HEK293 (cell line): ENCODE data around the gene RNF115.
A peak's percentile ranks its signal among the peaks of the same experiment; 100 is the strongest.
"Not testable (repeated sequence)": the region's sequence is repeated elsewhere in the genome, so short reads cannot be mapped to it uniquely, and the experiment has no call there.

Source experiments
- CTCF ChIA-PET: fragments of 350-600 bp; formaldehyde crosslinking; extraction: SDS; loops from one replicate; lab custom pipeline; 2021; ENCODE audit warnings: antibody characterized with exemption; lab: Yijun Ruan, JAX
- POLR2A ChIA-PET: fragments of 300-600 bp; formaldehyde crosslinking; extraction: SDS; loops from one replicate; lab custom pipeline; 2020; ENCODE audit warnings: antibody characterized with exemption, inconsistent platforms; lab: Yijun Ruan, JAX
- H3K27ac ChIP-seq: fragments of 200-500 bp; sonication (Bioruptor generic); 2 replicates; pipeline ENCODE4 v1.5.1; 2014; ENCODE audit warnings: low read depth, low read length, control low read depth, inconsistent platforms; ENCODE audit errors: extremely low read depth
- H3K36me3 ChIP-seq, 2 experiments: fragments of 200-500 bp in 1 of 2; sonication (Bioruptor generic) in 1 of 2; 1 replicate in 1 of 2; 2 replicates in 1 of 2; pipeline ENCODE4 v1.5.1; 2014 to 2017; ENCODE audit warnings: inconsistent platforms in 2 of 2, low read length in 2 of 2; ENCODE audit not compliant: control insufficient read depth in 2 of 2, insufficient read depth in 1 of 2
- H3K4me1 ChIP-seq: fragments of 200-500 bp; sonication (Bioruptor generic); 2 replicates; pipeline ENCODE4 v1.5.1; 2014; ENCODE audit warnings: mild to moderate bottlenecking, low read length, inconsistent platforms; ENCODE audit not compliant: control insufficient read depth, insufficient read depth
- H3K4me3 ChIP-seq: 2 replicates; pipeline ENCODE4 v1.5.1; 2011; ENCODE audit warnings: low read depth, mild to moderate bottlenecking, control low read depth, low read length, moderate library complexity
- H3K9me3 ChIP-seq: fragments of 200-500 bp; sonication (Bioruptor generic); 2 replicates; pipeline ENCODE4 v1.5.1; 2014; ENCODE audit warnings: low read depth, low read length, inconsistent platforms; ENCODE audit not compliant: control insufficient read depth, insufficient read depth
- IKZF3 ChIP-seq: fragments of 450-650 bp; IDR thresholded peaks from 2 replicates; pipeline ENCODE4 v1.5.0; 2018; ENCODE audit warnings: missing biosample characterization, mild to moderate bottlenecking, missing genetic modification characterization, moderate library complexity
- KLF1 ChIP-seq: fragments of 450-650 bp; formaldehyde crosslinking; IDR thresholded peaks from 2 replicates; pipeline ENCODE4 v1.5.1; 2016; ENCODE audit warnings: missing biosample characterization, missing genetic modification characterization
- MYNN ChIP-seq: fragments of 450-650 bp; formaldehyde crosslinking; IDR thresholded peaks from 2 replicates; pipeline ENCODE4 v1.5.1; 2016; ENCODE audit warnings: missing biosample characterization, missing genetic modification characterization, borderline replicate concordance
- SCRT1 ChIP-seq: fragments of 450-650 bp; formaldehyde crosslinking; IDR thresholded peaks from 2 replicates; pipeline ENCODE4 v1.5.1; 2016; ENCODE audit warnings: missing biosample characterization, missing genetic modification characterization, borderline replicate concordance
- ZBTB44 ChIP-seq: fragments of 450-650 bp; IDR thresholded peaks from 2 replicates; pipeline ENCODE4 v1.5.1; 2018; ENCODE audit warnings: missing biosample characterization, mild to moderate bottlenecking, missing genetic modification characterization
- ZBTB48 ChIP-seq: fragments of 450-650 bp; formaldehyde crosslinking; IDR thresholded peaks from 2 replicates; pipeline ENCODE4 v1.5.1; 2016; ENCODE audit warnings: missing biosample characterization, missing genetic modification characterization
- ZBTB7A ChIP-seq: fragments of 450-650 bp; formaldehyde crosslinking; IDR thresholded peaks from 2 replicates; pipeline ENCODE4 v1.5.1; 2016; ENCODE audit warnings: low read depth, missing biosample characterization, missing genetic modification characterization
- ZBTB8A ChIP-seq: fragments of 450-650 bp; formaldehyde crosslinking; IDR thresholded peaks from 2 replicates; pipeline ENCODE4 v1.5.1; 2016; ENCODE audit warnings: missing biosample characterization, missing genetic modification characterization
- ZNF121 ChIP-seq: fragments of 450-650 bp; formaldehyde crosslinking; IDR thresholded peaks from 2 replicates; pipeline ENCODE4 v1.5.1; 2016; ENCODE audit warnings: missing biosample characterization, missing genetic modification characterization
- ZNF133 ChIP-seq: fragments of 450-650 bp; formaldehyde crosslinking; IDR thresholded peaks from 2 replicates; pipeline ENCODE4 v1.5.1; 2016; ENCODE audit warnings: missing biosample characterization, missing genetic modification characterization
- ZNF341 ChIP-seq: fragments of 450-650 bp; formaldehyde crosslinking; IDR thresholded peaks from 2 replicates; pipeline ENCODE4; 2016; ENCODE audit warnings: low read depth, missing biosample characterization, missing genetic modification characterization
- ZNF416 ChIP-seq: fragments of 450-650 bp; formaldehyde crosslinking; IDR thresholded peaks from 2 replicates; pipeline ENCODE4 v1.5.1; 2016; ENCODE audit warnings: missing biosample characterization, missing genetic modification characterization
- ZNF426 ChIP-seq: fragments of 450-650 bp; formaldehyde crosslinking; IDR thresholded peaks from 2 replicates; pipeline ENCODE4 v1.5.1; 2017; ENCODE audit warnings: missing biosample characterization, missing genetic modification characterization, mild to moderate bottlenecking, inconsistent platforms, moderate library complexity
- ZNF433 ChIP-seq: fragments of 450-650 bp; formaldehyde crosslinking; IDR thresholded peaks from 2 replicates; pipeline ENCODE4 v1.5.1; 2016; ENCODE audit warnings: missing biosample characterization, missing genetic modification characterization, low read depth
- ZNF510 ChIP-seq: fragments of 450-650 bp; formaldehyde crosslinking; IDR thresholded peaks from 2 replicates; pipeline ENCODE4 v1.5.1; 2018; ENCODE audit warnings: mild to moderate bottlenecking, missing genetic modification characterization, missing biosample characterization; ENCODE audit not compliant: insufficient replicate concordance
- ZNF529 ChIP-seq: fragments of 450-650 bp; formaldehyde crosslinking; IDR thresholded peaks from 2 replicates; pipeline ENCODE4 v1.5.1; 2017; ENCODE audit warnings: missing genetic modification characterization, missing biosample characterization; ENCODE audit not compliant: insufficient replicate concordance
- ZNF548 ChIP-seq: fragments of 450-650 bp; formaldehyde crosslinking; IDR thresholded peaks from 2 replicates; pipeline ENCODE4 v1.5.1; 2016; ENCODE audit warnings: missing biosample characterization, missing genetic modification characterization
- ZNF549 ChIP-seq: fragments of 450-650 bp; IDR thresholded peaks from 2 replicates; pipeline ENCODE4 v1.5.1; 2018; ENCODE audit warnings: missing biosample characterization, missing genetic modification characterization, mild to moderate bottlenecking, inconsistent platforms, moderate library complexity
- ZNF654 ChIP-seq: fragments of 450-650 bp; formaldehyde crosslinking; IDR thresholded peaks from 2 replicates; pipeline ENCODE4 v1.5.1; 2016; ENCODE audit warnings: low read depth, missing biosample characterization, missing genetic modification characterization
- ZNF701 ChIP-seq: fragments of 450-650 bp; formaldehyde crosslinking; IDR thresholded peaks from 2 replicates; pipeline ENCODE4 v1.5.1; 2016; ENCODE audit warnings: missing biosample characterization, missing genetic modification characterization
- TF ChIP-seq, protein P1 (sequence below): fragments of 450-650 bp; formaldehyde crosslinking; IDR thresholded peaks from 2 replicates; pipeline ENCODE4 v1.5.1; 2016; ENCODE audit warnings: missing biosample characterization, missing genetic modification characterization

The RNF115 gene

DNA sequence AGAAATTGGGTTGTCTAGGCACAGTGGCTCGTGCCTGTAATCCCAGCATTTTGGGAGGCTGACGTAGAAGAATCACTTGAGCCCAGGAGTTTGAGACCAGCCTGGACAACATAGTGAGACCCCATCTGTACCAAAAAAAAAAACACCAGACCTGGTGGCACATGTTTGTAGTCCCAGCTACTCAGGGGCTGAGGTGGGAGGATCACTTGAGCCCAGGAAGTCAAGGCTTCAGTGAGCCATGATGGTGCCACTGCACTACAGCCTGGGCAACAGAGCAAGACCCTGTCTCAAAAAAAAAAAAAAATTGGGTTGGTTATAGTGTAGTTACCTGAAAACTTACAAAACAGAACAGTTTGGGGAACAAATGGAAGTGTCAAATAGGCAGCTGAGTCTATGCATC lies 6.9 kb upstream of the RNF115 start:
- H3K4me1 ChIP-seq, H3K4me3 ChIP-seq, H3K27ac ChIP-seq, POLR2A ChIA-PET, H3K9me3 ChIP-seq: not testable (repeated sequence)
- peaks cover 75 to 95% of the 10 kb centered on the region in 2 experiments for H3K36me3 ChIP-seq
- CTCF ChIA-PET, result interaction anchor here (13.7 kb wide), 1 partner anchor 16 kb away, joined by 112 read pairs; the partner anchor contains the start of gene NUDT17
- TF ChIP-seq ZNF121, result peak; percentile 97
- TF ChIP-seq, all 188 proteins: peak for 1; not testable (repeated sequence) for 187

DNA sequence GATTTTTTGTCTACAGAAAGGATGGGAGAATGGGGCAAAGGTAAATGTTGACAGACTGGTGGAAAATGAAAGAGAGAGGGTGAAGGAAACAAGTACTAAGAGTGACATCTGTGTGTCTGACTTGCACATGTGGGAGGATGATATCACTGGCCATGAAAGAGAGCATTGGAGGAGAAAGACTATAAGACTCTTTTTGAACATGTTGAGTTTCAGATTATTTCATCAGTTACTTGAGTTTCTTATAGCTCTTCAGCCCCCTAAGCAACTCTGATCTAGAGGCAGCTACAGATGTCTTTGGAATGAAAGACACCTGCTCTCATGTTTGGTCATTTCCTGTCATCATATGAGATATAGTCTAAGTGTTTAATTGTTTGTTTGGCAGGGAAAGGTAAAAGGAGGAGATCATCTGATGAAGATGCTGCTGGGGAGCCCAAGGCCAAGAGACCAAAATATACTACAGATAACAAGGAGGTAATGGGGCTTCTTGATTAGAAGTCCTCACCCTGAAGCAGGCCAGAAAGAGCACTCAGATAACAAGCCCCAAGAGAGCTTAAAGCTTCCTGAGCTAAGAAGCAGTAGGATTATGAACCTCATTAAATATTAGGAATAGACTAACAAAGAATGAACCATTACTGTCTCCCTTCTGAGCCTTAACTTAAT lies 4.6 kb upstream of the RNF115 start:
- Histone ChIP-seq H3K4me1 (no peaks in the 10 kb centered on the region), H3K9me3 (no peaks in the 10 kb centered on the region), H3K36me3 (peaks cover 56 to 76% of the 10 kb centered on the region in 2 experiments), H3K27ac (no peak overlapping the region), H3K4me3 (no peak overlapping the region)
- ChIA-PET CTCF (interaction anchor here (13.7 kb wide), 1 partner anchor 18 kb away, joined by 112 read pairs; the partner anchor contains the start of gene NUDT17), POLR2A (interaction anchor here (0.5 kb wide), 1 partner anchor 105 kb away, joined by 3 read pairs; no protein-coding TSS in a partner anchor)
- TF ChIP-seq MYNN (tag by site-specific recombination) (no peak), ZBTB7A (tag by site-specific recombination) (no peak), ZNF654 (tag by site-specific recombination) (no peak), ZNF433 (tag by site-specific recombination) (no peak), ZNF133 (tag by site-specific recombination) (no peak), ZNF341 (no peak), ZBTB8A (tag by site-specific recombination) (no peak), ZNF416 (no peak), ZNF510 (tag by site-specific recombination) (no peak), ZNF529 (tag by site-specific recombination) (no peak), IKZF3 (tag by site-specific recombination) (no peak), ZNF426 (no peak), ZBTB48 (no peak), ZNF701 (no peak), ZNF549 (tag by site-specific recombination) (no peak), ZBTB44 (tag by site-specific recombination) (no peak), KLF1 (tag by site-specific recombination) (no peak), SCRT1 (no peak), ZNF548 (no peak)
- TF ChIP-seq, protein P1, sequence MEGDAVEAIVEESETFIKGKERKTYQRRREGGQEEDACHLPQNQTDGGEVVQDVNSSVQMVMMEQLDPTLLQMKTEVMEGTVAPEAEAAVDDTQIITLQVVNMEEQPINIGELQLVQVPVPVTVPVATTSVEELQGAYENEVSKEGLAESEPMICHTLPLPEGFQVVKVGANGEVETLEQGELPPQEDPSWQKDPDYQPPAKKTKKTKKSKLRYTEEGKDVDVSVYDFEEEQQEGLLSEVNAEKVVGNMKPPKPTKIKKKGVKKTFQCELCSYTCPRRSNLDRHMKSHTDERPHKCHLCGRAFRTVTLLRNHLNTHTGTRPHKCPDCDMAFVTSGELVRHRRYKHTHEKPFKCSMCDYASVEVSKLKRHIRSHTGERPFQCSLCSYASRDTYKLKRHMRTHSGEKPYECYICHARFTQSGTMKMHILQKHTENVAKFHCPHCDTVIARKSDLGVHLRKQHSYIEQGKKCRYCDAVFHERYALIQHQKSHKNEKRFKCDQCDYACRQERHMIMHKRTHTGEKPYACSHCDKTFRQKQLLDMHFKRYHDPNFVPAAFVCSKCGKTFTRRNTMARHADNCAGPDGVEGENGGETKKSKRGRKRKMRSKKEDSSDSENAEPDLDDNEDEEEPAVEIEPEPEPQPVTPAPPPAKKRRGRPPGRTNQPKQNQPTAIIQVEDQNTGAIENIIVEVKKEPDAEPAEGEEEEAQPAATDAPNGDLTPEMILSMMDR (tag by site-specific recombination), result no peak
